Measurements from ENCODE around the gene NEURL1B. TPM values are rescaled to one million over a fixed set of nuclear protein-coding genes. Genes with fewer than 3 reads are reported as not detected.
A peak's percentile ranks its signal among the peaks of the same experiment; 100 is the strongest.
"Not testable (repeated sequence)": the region's sequence is repeated elsewhere in the genome, so short reads cannot be mapped to it uniquely, and the experiment has no call there.

NEURL1B gene
- total and polyA plus RNA-seq, 10 of the 15 experiments (the other 5 are each of a cell fraction or from before 2014, with no cell fraction given) = 0.04 to 0.28 (median 0.05) TPM; not detected in 4

GRCh38 chr5:172648755-172649154, 7.7 kb downstream of the NEURL1B start:
- POLR2A ChIA-PET = no interaction called here
- FAIRE-seq (no peak), DNase-seq (ENCODE audit: low read depth, low spot score) (no peak), ATAC-seq (peak; percentile 51)
- H3K36me3 ChIP-seq (ENCODE audit: control insufficient read depth in 2 of 2, insufficient read depth in 2 of 2, low read length in 1 of 2) = no peaks in the 10 kb centered on the region
- no peaks in the 10 kb centered on the region for H4K20me1 ChIP-seq (ENCODE audit: control insufficient read depth, insufficient read depth)
- H3K79me2 ChIP-seq (ENCODE audit: control insufficient read depth, insufficient read depth, low read length) = no peaks in the 10 kb centered on the region
- no peak overlapping the region for H3K9ac ChIP-seq (ENCODE audit: control insufficient read depth, insufficient read depth, low read length)
- TF ChIP-seq SPI1 (IDR thresholded peaks at IDR 0.05; ENCODE audit: borderline replicate concordance, insufficient read depth, low read depth, low read length) = peak; percentile 8; the same call in 1 of the 2 replicates
- no peak for TF ChIP-seq SMARCA5 (IDR thresholded peaks at IDR 0.05)
- RAD21 ChIA-PET (ENCODE audit: unreplicated experiment) = no interaction called here
- peaks cover 1 to 5% of the 10 kb centered on the region in 2 experiments; a peak in 2 of 4 replicates for H3K27me3 ChIP-seq (replicated peaks in 1 of 2; ENCODE audit: control insufficient read depth in 2 of 2, insufficient read depth in 2 of 2, low read length in 1 of 2)
- no peak overlapping the region for H3K27ac ChIP-seq (ENCODE audit: control insufficient read depth, insufficient read depth)
- no TSS peak for BruUV-seq (replicated peaks)
- SMC1A ChIA-PET (ENCODE audit: uncharacterized antibody, unreplicated experiment) = interaction anchor here (0.5 kb wide), 1 partner anchor 113 kb away, joined by 3 read pairs; no protein-coding TSS in a partner anchor
- H3K4me1 ChIP-seq (ENCODE audit: control insufficient read depth, insufficient read depth, low read length) = no peaks in the 10 kb centered on the region
- intact Hi-C loops (cut with micrococcal nuclease; ENCODE audit: unreplicated experiment) (no loop called here), in situ Hi-C loops (cut with MboI) (no loop called here)
- no peaks in the 10 kb centered on the region for H3K9me3 ChIP-seq (replicated peaks; ENCODE audit: control insufficient read depth, insufficient read depth, low read length)
- no peak overlapping the region for H3K4me2 ChIP-seq (ENCODE audit: control insufficient read depth, insufficient read depth)
- CTCF ChIA-PET = no interaction called here
- no peak overlapping the region for H2AFZ ChIP-seq (ENCODE audit: control insufficient read depth, low read depth, low read length)
- 24% methylated on average over 3 of the region's 3 CpGs for WGBS (ENCODE audit: insufficient coverage, insufficient replicate concordance, low lambda C conversion rate, missing lambda C conversion rate)
- H3K4me3 ChIP-seq = no peak overlapping the region

GRCh38 chr5:172656496-172656895, 15.4 kb downstream of the NEURL1B start:
- BruUV-seq (replicated peaks); CTCF ChIA-PET; FAIRE-seq; ATAC-seq; SMC1A ChIA-PET (ENCODE audit: uncharacterized antibody, unreplicated experiment); DNase-seq (ENCODE audit: low read depth, low spot score); POLR2A ChIA-PET; H3K36me3 ChIP-seq (ENCODE audit: control insufficient read depth in 2 of 2, insufficient read depth in 2 of 2, low read length in 1 of 2); H3K4me2 ChIP-seq (ENCODE audit: control insufficient read depth, insufficient read depth); in situ Hi-C loops (cut with MboI); RAD21 ChIA-PET (ENCODE audit: unreplicated experiment); H3K9ac ChIP-seq (ENCODE audit: control insufficient read depth, insufficient read depth, low read length); H3K27ac ChIP-seq (ENCODE audit: control insufficient read depth, insufficient read depth); H4K20me1 ChIP-seq (ENCODE audit: control insufficient read depth, insufficient read depth); H3K4me3 ChIP-seq; intact Hi-C loops (cut with micrococcal nuclease; ENCODE audit: unreplicated experiment); H3K4me1 ChIP-seq (ENCODE audit: control insufficient read depth, insufficient read depth, low read length); H3K9me3 ChIP-seq (replicated peaks; ENCODE audit: control insufficient read depth, insufficient read depth, low read length); H3K27me3 ChIP-seq (replicated peaks in 1 of 2; ENCODE audit: control insufficient read depth in 2 of 2, insufficient read depth in 2 of 2, low read length in 1 of 2); H3K79me2 ChIP-seq (ENCODE audit: control insufficient read depth, insufficient read depth, low read length); H2AFZ ChIP-seq (ENCODE audit: control insufficient read depth, low read depth, low read length): not testable (repeated sequence)
- whole genome bisulfite sequencing (ENCODE audit: insufficient coverage, insufficient replicate concordance, low lambda C conversion rate, missing lambda C conversion rate) = 82% methylated on average over 12 of the region's 13 CpGs

GRCh38 chr5:172657524-172658233, 16.6 kb downstream of the NEURL1B start:
- SMC1A ChIA-PET (ENCODE audit: uncharacterized antibody, unreplicated experiment); in situ Hi-C loops (cut with MboI); H3K4me2 ChIP-seq (ENCODE audit: control insufficient read depth, insufficient read depth); intact Hi-C loops (cut with micrococcal nuclease; ENCODE audit: unreplicated experiment); H3K4me3 ChIP-seq; H3K27me3 ChIP-seq (replicated peaks in 1 of 2; ENCODE audit: control insufficient read depth in 2 of 2, insufficient read depth in 2 of 2, low read length in 1 of 2); CTCF ChIA-PET; ATAC-seq; FAIRE-seq; H3K4me1 ChIP-seq (ENCODE audit: control insufficient read depth, insufficient read depth, low read length); H2AFZ ChIP-seq (ENCODE audit: control insufficient read depth, low read depth, low read length); RAD21 ChIA-PET (ENCODE audit: unreplicated experiment); POLR2A ChIA-PET; H3K9ac ChIP-seq (ENCODE audit: control insufficient read depth, insufficient read depth, low read length); DNase-seq (ENCODE audit: low read depth, low spot score); H3K79me2 ChIP-seq (ENCODE audit: control insufficient read depth, insufficient read depth, low read length); H3K36me3 ChIP-seq (ENCODE audit: control insufficient read depth in 2 of 2, insufficient read depth in 2 of 2, low read length in 1 of 2); BruUV-seq (replicated peaks); H4K20me1 ChIP-seq (ENCODE audit: control insufficient read depth, insufficient read depth); H3K27ac ChIP-seq (ENCODE audit: control insufficient read depth, insufficient read depth); H3K9me3 ChIP-seq (replicated peaks; ENCODE audit: control insufficient read depth, insufficient read depth, low read length): not testable (repeated sequence)
- 55% methylated on average over 17 of the region's 17 CpGs for WGBS (ENCODE audit: insufficient coverage, insufficient replicate concordance, low lambda C conversion rate, missing lambda C conversion rate)
